HG03095 (cell line): ENCODE data around the gene SEC24C.
"Not testable (repeated sequence)": the region's sequence is repeated elsewhere in the genome, so short reads cannot be mapped to it uniquely, and the experiment has no call there.

ENCODE experiments used
- ATAC-seq: cut with Tn5 transposase; IDR thresholded peaks from one replicate; pipeline ENCODE4 v1.9.1; 2021; ENCODE audit warnings: moderate library complexity; ENCODE audit not compliant: unreplicated experiment

SEC24C gene

GRCh38 chr10:73743905-73744663 is at the start of gene SEC24C:
TSS of gene SEC24C (plus strand) at chr10:73744372. CDS start at chr10:73746833, 2,461 bp downstream.
- peak; percentile 85 for ATAC-seq

- ATAC-seq: not testable (repeated sequence)
Observed at GRCh38 chr10:73695302-73695701, 48.9 kb upstream of the SEC24C start.

DNA sequence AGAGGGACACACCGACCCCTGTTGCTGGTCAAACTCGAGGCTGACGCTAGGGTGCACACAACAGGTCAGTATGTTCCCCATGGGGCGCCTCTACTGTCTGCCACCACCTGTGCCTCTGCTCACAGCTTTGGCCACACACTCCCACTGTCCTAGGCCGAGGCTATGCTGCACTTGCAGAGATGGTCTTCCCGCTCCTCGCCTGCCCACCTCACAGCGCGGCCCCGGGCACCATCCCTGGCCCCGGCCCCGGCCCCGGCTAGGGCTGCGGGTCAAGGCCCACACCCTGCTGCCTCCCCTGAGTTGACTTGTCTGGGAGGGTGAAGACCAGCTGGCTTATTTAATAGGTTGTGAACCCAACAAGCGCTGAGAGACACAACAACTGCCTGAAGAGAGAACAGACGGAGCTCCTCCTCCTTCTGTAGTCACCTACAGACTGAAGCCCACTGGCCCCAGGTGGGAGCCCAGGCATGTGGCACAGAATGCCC is 46.5 kb upstream of the SEC24C start, which contains the start of gene AGAP5:
Gene AGAP5 (minus strand): TSS at position 435 of the 485 bp plus-strand sequence. CDS start 354 bp downstream, at position 81.
- not testable (repeated sequence) for ATAC-seq

GRCh38 chr10:73698819-73699218 is 45.4 kb upstream of the SEC24C start:
- not testable (repeated sequence) for ATAC-seq

GRCh38 chr10:73703924-73704323 is 40.2 kb upstream of the SEC24C start:
- ATAC-seq: not testable (repeated sequence)

GRCh38 chr10:73705506-73706072 is 38.6 kb upstream of the SEC24C start:
- ATAC-seq: not testable (repeated sequence)

DNA sequence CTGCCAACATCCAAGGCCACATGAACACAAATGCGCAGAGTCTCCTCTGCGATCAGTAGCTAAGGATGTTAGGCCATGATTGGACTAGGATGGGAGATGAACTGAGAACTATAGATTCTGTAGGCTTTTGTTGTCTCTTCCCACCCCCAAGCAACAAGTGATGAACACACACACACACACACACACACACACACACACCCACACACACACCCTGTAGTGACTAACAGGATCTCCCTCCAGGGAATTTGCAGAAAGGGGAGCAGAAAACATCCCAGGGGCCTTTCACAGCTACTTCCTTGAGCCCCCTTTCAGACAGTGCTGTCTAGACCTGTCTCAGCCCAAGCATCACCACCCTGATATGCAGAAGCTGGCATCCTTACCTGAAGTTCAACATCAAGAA is 37.7 kb upstream of the SEC24C start:
- ATAC-seq: not testable (repeated sequence)

DNA sequence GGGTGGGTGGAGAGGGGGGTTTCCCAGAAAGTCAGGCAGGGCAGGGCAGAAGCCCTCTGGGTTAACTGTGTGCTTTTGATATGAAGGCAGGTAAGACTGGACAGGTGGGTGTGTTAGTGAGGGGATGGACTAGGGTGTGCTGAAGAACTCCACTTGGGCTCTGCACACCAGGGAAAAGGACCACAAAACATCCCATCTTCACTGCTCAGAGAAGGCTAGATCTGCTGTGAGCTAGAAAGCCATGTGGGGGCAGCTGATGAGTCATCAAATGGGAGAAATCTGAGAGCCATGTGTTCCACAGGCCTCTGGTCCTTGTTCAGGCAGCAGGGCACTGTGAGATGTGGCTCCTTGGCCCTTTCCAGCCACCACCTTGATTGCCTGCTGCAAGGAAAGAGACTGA is 36.5 kb upstream of the SEC24C start:
- not testable (repeated sequence) for ATAC-seq

DNA sequence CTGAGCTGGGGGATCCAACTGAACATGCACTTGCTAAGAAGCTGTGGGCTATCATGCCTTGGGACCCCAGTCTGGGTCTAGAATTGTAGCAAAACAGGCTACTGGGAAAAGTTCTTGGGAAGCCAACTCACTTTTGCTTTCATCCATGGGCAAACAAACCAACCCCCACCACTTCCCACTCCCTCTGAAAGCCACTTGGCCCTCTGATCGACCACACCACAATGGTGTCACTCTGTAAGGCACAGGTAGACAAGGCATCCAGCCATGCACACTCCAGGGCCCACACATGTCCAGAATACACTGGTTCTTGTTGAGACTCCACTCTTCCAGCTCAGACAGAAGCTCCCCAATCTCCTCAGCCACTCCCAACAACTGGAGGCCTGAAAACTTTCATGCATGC is 36.0 kb upstream of the SEC24C start:
- not testable (repeated sequence) for ATAC-seq

GRCh38 chr10:73711683-73712082 is 32.5 kb upstream of the SEC24C start:
- ATAC-seq: not testable (repeated sequence)

- not testable (repeated sequence) for ATAC-seq
Observed at GRCh38 chr10:73713912-73714311, 30.3 kb upstream of the SEC24C start.

GRCh38 chr10:73714483-73714882 is 29.7 kb upstream of the SEC24C start:
- not testable (repeated sequence) for ATAC-seq

DNA sequence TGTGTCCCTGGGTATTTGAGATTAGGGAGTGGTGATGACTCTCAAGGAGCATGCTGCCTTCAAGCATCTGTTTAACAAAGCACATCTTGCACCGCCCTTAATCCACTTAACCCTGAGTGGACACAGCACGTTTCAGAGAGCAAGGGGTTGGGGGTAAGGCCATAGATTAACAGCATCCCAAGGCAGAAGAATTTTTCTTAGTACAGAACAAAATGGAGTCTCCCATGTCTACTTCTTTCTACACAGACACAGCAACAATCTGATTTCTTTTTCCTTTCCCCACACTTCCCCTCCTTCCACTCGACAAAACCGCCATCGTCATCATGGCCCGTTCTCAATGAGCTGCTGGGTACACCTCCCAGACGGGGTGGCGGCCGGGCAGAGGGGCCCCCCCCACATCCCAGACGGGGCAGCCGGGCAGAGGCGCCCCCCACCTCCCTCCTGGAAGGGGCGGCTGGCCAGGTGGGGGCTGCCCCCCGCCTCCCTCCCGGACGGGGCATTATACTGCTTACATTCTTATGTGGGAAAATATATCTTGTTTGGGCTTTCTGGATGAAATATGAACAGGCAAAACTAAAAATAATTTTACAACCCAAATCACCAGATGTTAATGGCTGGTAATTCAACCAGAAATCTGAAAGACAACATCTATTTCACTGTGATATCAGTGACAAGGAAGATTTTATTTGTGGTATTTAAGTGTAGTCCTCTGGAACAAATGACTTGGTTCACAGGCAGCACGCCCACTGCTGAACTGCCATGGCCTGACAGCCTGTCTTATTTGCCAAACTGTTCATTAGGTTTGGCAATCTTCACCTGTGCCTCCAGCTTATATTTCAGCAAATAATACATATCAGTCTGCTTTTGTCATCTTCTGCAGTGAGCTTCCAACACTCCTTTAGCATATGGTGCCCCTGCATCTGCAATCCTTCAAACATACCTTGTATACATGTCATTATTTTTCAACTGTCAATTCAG is 28.7 kb upstream of the SEC24C start:
- ATAC-seq: not testable (repeated sequence)

GRCh38 chr10:73716251-73716650 is 27.9 kb upstream of the SEC24C start:
- no peak for ATAC-seq

DNA sequence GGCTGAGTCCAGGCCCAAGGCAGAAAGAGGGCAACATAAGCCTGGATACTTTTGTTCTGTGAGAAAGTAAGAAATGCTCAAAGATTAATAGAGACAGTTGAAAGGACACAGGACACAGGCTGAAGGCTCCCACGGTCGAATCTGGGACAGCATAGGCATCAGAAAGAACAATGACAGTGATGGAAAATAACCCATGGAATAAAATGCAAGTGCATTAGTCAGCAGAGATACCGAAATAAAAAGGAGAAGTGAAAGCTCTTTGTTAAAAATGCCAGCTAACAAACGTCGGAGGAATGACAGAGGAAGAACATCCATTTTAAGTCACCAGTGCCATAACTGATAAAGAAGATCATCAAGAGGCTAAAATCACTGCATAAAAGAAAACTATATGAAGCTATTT is 26.6 kb upstream of the SEC24C start:
- ATAC-seq: no peak

GRCh38 chr10:73720561-73720960 is 23.6 kb upstream of the SEC24C start:
- ATAC-seq: not testable (repeated sequence)

DNA sequence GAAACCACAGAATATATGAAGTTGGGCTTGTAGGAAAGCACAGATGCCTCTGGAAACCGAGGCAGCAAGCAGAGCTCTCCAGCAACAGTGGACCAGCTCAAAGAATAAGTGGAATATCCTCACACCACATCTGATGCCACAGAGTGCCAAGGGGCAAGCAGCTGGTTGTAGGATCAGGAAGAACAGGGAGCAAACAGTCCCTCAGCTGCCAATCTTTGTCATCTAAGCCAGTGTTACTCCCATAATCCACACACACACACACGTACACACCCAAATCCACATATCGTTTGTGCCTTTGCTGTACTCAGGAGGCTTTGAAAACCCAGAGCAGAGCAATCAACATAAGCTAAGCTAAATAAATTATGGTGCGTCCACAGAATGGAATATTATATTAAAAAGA is 20.7 kb upstream of the SEC24C start:
- ATAC-seq: no peak

- ATAC-seq: not testable (repeated sequence)
Observed at GRCh38 chr10:73729781-73730152, 14.4 kb upstream of the SEC24C start.

- peak; percentile 77 for ATAC-seq
Observed at GRCh38 chr10:73730153-73730906, 13.8 kb upstream of the SEC24C start.
